Activated CD4-positive, alpha-beta T cell treated with anti-CD3 and anti-CD28 coated beads, Interleukin-2, amount 10 ng/mL, durations not matched to agents 24 days and 14 days (primary cell): ENCODE measurements around the gene BCCIP. TPM values are rescaled to one million over a fixed set of nuclear protein-coding genes. Genes with fewer than 3 reads are reported as not detected.

Experiments
- DNase-seq: peaks from one replicate; pipeline ENCODE4 v3.0.0; 2022
- H3K27ac Mint-ChIP-seq: one replicate; pipeline ENCODE4 v1.8.0; 2022; ENCODE audit warnings: mild to moderate bottlenecking, mixed read lengths
- H3K27me3 Mint-ChIP-seq: one replicate; pipeline ENCODE4 v1.8.0; 2022; ENCODE audit warnings: mixed read lengths
- H3K36me3 Mint-ChIP-seq: one replicate; pipeline ENCODE4 v1.8.0; 2022; ENCODE audit warnings: low read depth, mild to moderate bottlenecking, mixed read lengths
- H3K4me1 Mint-ChIP-seq: one replicate; pipeline ENCODE4 v1.8.0; 2021; ENCODE audit warnings: mixed read lengths
- H3K4me3 Mint-ChIP-seq: one replicate; pipeline ENCODE4 v1.8.0; 2022; ENCODE audit warnings: mild to moderate bottlenecking, moderate library complexity, mixed read lengths
- H3K9me3 Mint-ChIP-seq: one replicate; pipeline ENCODE4 v1.8.0; 2021; ENCODE audit warnings: mixed read lengths
- intact Hi-C: fragments of 100-400 bp; cut with micrococcal nuclease; formaldehyde crosslinking; loops from one replicate; pipeline ENCODE4 v1.15.1; 2023
- total RNA-seq: library from RNA; stranded (reverse); gene quantifications from 2 replicates; pipeline ENCODE4 v1.2.3, GENCODE V29; 2022

The BCCIP gene
- total RNA-seq, 1 donor from 2014 or later = 143 TPM

GRCh38 chr10:125871338-125871737 is 48.0 kb downstream of the BCCIP start:
- Mint-ChIP-seq H3K27me3 (no peaks in the 10 kb centered on the region), H3K36me3 (peaks cover 12% of the 10 kb centered on the region), H3K4me1 (no peaks in the 10 kb centered on the region)

DNA sequence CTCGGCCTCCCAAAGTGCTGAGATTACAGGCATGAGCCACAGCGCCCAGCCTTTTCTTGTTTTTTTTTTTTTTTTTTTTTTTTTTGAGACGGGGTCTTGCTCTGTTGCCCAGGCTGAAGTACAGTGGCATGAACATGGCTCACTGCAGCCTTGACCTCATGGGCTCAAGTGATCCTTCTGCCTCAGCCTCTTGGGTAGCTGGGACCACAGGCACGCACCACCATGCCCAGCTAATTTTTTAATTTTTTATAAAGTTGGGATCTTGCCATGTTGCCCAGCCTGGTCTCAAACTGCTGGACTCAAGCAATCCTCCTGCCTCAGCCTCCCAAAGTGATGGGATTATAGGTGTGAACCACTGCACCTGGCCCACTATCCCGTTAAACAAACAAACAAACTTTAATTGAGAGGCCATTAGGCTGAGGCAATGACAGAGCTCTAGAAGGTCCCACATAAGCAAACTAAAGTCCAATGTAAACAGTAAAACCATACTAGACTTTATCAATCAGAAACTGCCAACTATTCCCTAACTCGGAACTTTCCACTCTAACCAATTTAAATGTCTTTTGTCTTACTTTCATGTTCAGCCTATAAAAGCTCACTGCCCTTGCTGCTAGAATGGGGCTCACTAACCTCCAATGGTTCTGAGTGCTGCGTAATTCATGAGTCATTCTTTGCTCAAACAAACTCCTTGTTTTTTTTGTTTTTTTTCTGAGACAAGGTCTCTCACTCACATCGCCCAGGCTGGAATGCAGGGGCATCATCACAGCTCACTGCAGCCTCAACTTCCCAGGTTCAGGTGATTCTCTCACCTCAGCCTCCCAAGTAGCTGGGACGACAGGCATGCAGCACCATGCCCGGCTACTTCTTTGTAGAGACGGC is 55.9 kb downstream of the BCCIP start:
- no peaks in the 10 kb centered on the region for H3K27me3 Mint-ChIP-seq
- no peak overlapping the region for H3K4me3 Mint-ChIP-seq
- no peak for DNase-seq
- H3K36me3 Mint-ChIP-seq = peaks cover 19% of the 10 kb centered on the region
- no peak overlapping the region for H3K27ac Mint-ChIP-seq
- intact Hi-C loops = no loop called here
- peaks cover 3% of the 10 kb centered on the region for H3K9me3 Mint-ChIP-seq
- H3K4me1 Mint-ChIP-seq = no peaks in the 10 kb centered on the region

More at GRCh38 chr10:125871338-125871737, 48.0 kb downstream of the BCCIP start:
- Mint-ChIP-seq H3K27ac (no peak overlapping the region), H3K9me3 (peaks cover 3% of the 10 kb centered on the region), H3K4me3 (no peak overlapping the region)
- intact Hi-C loops = no loop called here
- no peak for DNase-seq

DNA sequence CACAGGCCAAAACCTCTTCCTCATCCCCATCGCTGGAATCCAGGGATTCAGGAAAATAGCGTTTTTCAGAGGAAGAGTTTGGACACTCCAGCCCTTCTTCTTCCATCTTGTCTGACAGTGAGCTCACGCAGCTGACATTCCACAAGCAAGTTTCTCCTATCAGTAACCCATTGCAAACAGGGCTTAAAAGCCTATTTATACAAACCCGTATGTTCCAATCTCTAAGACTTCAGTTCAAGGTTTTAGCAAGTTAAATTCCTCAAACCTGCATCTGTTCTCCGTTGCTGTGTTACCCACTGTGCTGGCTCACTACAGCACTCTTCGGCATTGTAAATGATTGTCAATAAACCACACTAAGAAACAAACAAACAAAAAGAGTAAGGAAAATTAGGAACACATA is 57.4 kb downstream of the BCCIP start:
- H3K36me3 Mint-ChIP-seq = peaks cover 12% of the 10 kb centered on the region
- DNase-seq = no peak
- intact Hi-C loops = no loop called here
- H3K9me3 Mint-ChIP-seq = peaks cover 3% of the 10 kb centered on the region
- no peaks in the 10 kb centered on the region for H3K27me3 Mint-ChIP-seq
- H3K27ac Mint-ChIP-seq = no peak overlapping the region
- H3K4me1 Mint-ChIP-seq = no peaks in the 10 kb centered on the region
- no peak overlapping the region for H3K4me3 Mint-ChIP-seq

DNA sequence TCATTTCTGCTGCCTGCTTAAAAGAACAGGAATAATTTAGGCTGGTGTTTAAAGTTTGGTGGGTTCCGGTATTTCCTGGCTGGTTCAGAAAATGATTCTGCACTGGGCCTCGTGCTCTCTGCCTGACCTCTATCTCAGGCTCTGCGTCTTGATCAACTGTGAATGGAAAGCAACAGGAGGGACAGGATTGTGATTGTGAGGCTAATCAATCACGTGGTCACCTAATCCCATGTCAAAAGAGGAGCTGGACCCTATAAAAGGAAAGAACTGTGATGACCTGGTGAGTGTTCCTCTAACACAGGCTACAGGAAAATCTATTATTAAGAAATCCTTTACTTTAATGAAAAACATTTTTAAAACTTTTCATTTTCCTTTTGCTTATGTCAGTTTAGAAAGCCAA is 57.8 kb downstream of the BCCIP start, which contains the start of gene DHX32:
DHX32 (minus strand) TSS at position 101 of the 400 bp plus-strand sequence. CDS start 468 bp downstream, outside the sequence.
- intact Hi-C loops = no loop called here
- no peaks in the 10 kb centered on the region for H3K4me1 Mint-ChIP-seq
- DNase-seq = no peak
- no peaks in the 10 kb centered on the region for H3K27me3 Mint-ChIP-seq
- peaks cover 8% of the 10 kb centered on the region for H3K36me3 Mint-ChIP-seq
- H3K9me3 Mint-ChIP-seq = peaks cover 1% of the 10 kb centered on the region
- no peak within 1 kb of the TSS for H3K4me3 Mint-ChIP-seq
- H3K27ac Mint-ChIP-seq = no peak within 1 kb of the TSS

DNA sequence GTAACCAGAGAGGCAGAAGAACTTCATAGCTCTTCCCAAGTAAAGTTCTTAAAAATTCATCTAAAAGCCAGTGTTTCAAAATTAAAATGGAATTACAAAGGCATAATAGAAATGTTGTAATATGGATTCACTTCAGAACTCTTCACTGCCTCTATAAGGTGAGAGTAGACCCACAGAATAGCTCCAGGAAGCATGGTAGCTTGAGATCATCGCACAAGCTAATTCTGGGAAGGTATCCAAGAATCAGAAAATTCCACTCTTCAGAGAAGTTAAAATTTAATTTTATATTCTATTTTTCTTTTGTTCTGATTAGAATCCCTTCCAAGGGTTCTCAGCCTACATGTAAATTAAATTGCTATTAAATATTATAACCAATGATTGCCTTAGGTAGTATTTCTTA is 59.2 kb downstream of the BCCIP start:
- intact Hi-C loops = no loop called here
- Mint-ChIP-seq H3K4me3 (no peak overlapping the region), H3K27ac (no peak overlapping the region), H3K9me3 (no peaks in the 10 kb centered on the region), H3K4me1 (no peaks in the 10 kb centered on the region), H3K36me3 (peaks cover 6% of the 10 kb centered on the region), H3K27me3 (no peaks in the 10 kb centered on the region)
- no peak for DNase-seq

- peaks cover 6% of the 10 kb centered on the region for H3K36me3 Mint-ChIP-seq
- H3K27me3 Mint-ChIP-seq = no peaks in the 10 kb centered on the region
- no peak overlapping the region for H3K4me3 Mint-ChIP-seq
- no peaks in the 10 kb centered on the region for H3K9me3 Mint-ChIP-seq
- peak overlapping the region; percentile 40 for H3K27ac Mint-ChIP-seq
- intact Hi-C loops = no loop called here
- no peaks in the 10 kb centered on the region for H3K4me1 Mint-ChIP-seq
- DNase-seq = no peak
Observed at GRCh38 chr10:125883211-125883610, 59.9 kb downstream of the BCCIP start.

Other genes with a start within 250 kb of the BCCIP start
- not detected in 2 replicates for gene TEX36, start 140.4 kb upstream of the BCCIP start, total RNA-seq
- 40.8 and 43.2 TPM in 2 replicates for gene EDRF1, start 103.8 kb upstream of the BCCIP start, total RNA-seq
- 0.14 TPM in 1 of 2 replicates, not detected in the other for gene MMP21, start 47.7 kb upstream of the BCCIP start, total RNA-seq
- gene UROS, start 288 bp upstream of the BCCIP start, total RNA-seq = 50.6 and 53.8 TPM in 2 replicates
- 14.0 and 17.0 TPM in 2 replicates for gene DHX32, start 57.7 kb downstream of the BCCIP start, total RNA-seq
- gene FANK1, start 73.0 kb downstream of the BCCIP start, total RNA-seq = 0.38 TPM in 1 of 2 replicates, not detected in the other